ELF-1 (cell line): ENCODE results near the gene CTTN.

ENCODE experiments used
- DNase-seq: peaks from one replicate; pipeline ENCODE4 v3.0.0-alpha.2; 2016; ENCODE audit warnings: low read depth, low spot score

The CTTN gene

GRCh38 chr11:70473873-70474690 is 75.8 kb downstream of the CTTN start:
- no peak for DNase-seq

GRCh38 chr11:70474710-70475109 is 76.4 kb downstream of the CTTN start:
- DNase-seq = no peak

GRCh38 chr11:70476669-70477068 is 78.3 kb downstream of the CTTN start:
- no peak for DNase-seq

- DNase-seq = no peak
These were observed 78.8 kb downstream of the CTTN start for GRCh38 chr11:70477176-70477575.

GRCh38 chr11:70477609-70478008 is 79.3 kb downstream of the CTTN start:
- DNase-seq = no peak

GRCh38 chr11:70478166-70478890 is 80.0 kb downstream of the CTTN start:
- DNase-seq = no peak

- DNase-seq = no peak
These were observed 82.4 kb downstream of the CTTN start for GRCh38 chr11:70480711-70481110.

GRCh38 chr11:70481625-70482528 is 83.5 kb downstream of the CTTN start:
- no peak for DNase-seq

- no peak for DNase-seq
These were observed 84.2 kb downstream of the CTTN start for GRCh38 chr11:70482529-70482917.

GRCh38 chr11:70483077-70483861 is 84.9 kb downstream of the CTTN start:
- peak; percentile 30 for DNase-seq

- DNase-seq = no peak
These were observed 85.6 kb downstream of the CTTN start for GRCh38 chr11:70483917-70484316.

- no peak for DNase-seq
These were observed 87.1 kb downstream of the CTTN start for GRCh38 chr11:70485326-70486025.

- DNase-seq = no peak
These were observed 87.7 kb downstream of the CTTN start for GRCh38 chr11:70486026-70486415.
